Kidney capillary endothelial cell (primary cell): Measurements from ENCODE around the gene PUS7.
"Not testable (repeated sequence)": the region's sequence is repeated elsewhere in the genome, so short reads cannot be mapped to it uniquely, and the experiment has no call there.

Experiments
- DNase-seq: peaks from one replicate; pipeline ENCODE4 v3.0.0-alpha.2; 2018; ENCODE audit warnings: low spot score

Gene PUS7

GRCh38 chr7:105448181-105448580, 73.9 kb downstream of the PUS7 start:
- DNase-seq = no peak

- DNase-seq = no peak
Measured at GRCh38 chr7:105444342-105444987, 77.6 kb downstream of the PUS7 start.

GRCh38 chr7:105442214-105442613, 79.9 kb downstream of the PUS7 start:
- not testable (repeated sequence) for DNase-seq

GRCh38 chr7:105439174-105439893, 82.7 kb downstream of the PUS7 start:
- peak; percentile 48 for DNase-seq

GRCh38 chr7:105438847-105439173, 83.3 kb downstream of the PUS7 start:
- DNase-seq = no peak

GRCh38 chr7:105438254-105438653, 83.8 kb downstream of the PUS7 start:
- no peak for DNase-seq

- not testable (repeated sequence) for DNase-seq
Measured at GRCh38 chr7:105437356-105437755, 84.7 kb downstream of the PUS7 start.

- DNase-seq = peak; percentile 16
Measured at GRCh38 chr7:105429746-105430612, 92.1 kb downstream of the PUS7 start.

- no peak for DNase-seq
Measured at GRCh38 chr7:105426606-105427146, 95.4 kb downstream of the PUS7 start.

GRCh38 chr7:105423987-105424386, 98.1 kb downstream of the PUS7 start:
- no peak for DNase-seq

GRCh38 chr7:105413887-105414437, 108.1 kb downstream of the PUS7 start:
- no peak for DNase-seq

- DNase-seq = not testable (repeated sequence)
Measured at GRCh38 chr7:105410774-105411173, 111.3 kb downstream of the PUS7 start.

GRCh38 chr7:105409775-105410174, 112.3 kb downstream of the PUS7 start:
- DNase-seq = not testable (repeated sequence)

GRCh38 chr7:105408791-105409410, 113.2 kb downstream of the PUS7 start:
- DNase-seq = no peak
